Fibroblast of skin of left biceps (primary cell): ENCODE results near the gene RFC4.
"Not testable (repeated sequence)": the region's sequence is repeated elsewhere in the genome, so short reads cannot be mapped to it uniquely, and the experiment has no call there.

ENCODE experiments used
- DNase-seq, 2 experiments: peaks; one replicate each; pipeline ENCODE4 v3.0.0-alpha.2; 2013; ENCODE audit warnings: low read depth in 2 of 2

RFC4 gene

GRCh38 chr3:186824430-186825139 lies 18.3 kb upstream of the RFC4 start:
- DNase-seq = no peak

- no peak for DNase-seq
Observed at GRCh38 chr3:186823386-186823785, 17.1 kb upstream of the RFC4 start.

GRCh38 chr3:186822388-186822759 lies 16.1 kb upstream of the RFC4 start:
- DNase-seq = not testable (repeated sequence)

- peak; percentile 64 to 69 for DNase-seq
Observed at GRCh38 chr3:186821429-186822387, 15.4 kb upstream of the RFC4 start.

DNA sequence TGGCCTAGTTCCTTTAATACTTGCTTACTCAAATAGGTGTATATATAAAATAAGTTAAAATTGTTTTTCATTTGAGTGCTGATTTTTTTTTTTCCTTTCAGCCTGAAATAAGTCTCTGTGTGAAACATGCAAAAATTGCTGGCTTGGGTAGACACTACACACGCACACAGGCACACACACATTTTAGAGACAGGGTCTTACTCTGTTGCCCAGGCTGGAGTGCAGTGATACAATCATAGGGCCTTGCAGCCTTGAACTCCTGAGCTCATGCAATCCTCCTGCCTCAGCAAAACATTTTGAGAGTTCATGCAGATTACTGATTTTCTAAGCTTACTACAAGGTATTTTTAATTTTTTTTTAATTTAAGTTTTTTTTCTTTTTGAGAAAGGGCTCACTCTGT lies 12.7 kb upstream of the RFC4 start:
- no peak for DNase-seq

DNA sequence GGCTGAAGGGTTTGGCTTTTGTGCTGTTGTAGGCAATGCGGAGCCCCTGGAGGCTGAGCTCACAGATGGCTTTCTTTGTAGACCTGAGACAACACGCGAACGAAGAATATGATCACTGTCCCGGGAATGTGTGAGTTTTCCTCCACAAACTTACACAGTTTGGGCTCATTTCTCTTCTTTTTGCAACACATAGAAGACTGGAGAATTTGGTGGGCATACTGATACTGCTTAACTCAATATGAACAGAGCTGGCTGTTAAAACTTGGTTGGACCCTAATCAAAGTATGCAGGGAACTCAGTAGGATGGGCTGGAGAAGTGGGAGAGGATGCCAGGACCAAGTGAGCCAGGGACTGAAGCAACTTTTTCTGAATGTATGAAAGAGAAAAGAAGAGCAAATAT lies 12.2 kb upstream of the RFC4 start:
- DNase-seq = no peak

GRCh38 chr3:186815435-186815834 lies 9.2 kb upstream of the RFC4 start:
- peak; percentile 50 for DNase-seq

DNA sequence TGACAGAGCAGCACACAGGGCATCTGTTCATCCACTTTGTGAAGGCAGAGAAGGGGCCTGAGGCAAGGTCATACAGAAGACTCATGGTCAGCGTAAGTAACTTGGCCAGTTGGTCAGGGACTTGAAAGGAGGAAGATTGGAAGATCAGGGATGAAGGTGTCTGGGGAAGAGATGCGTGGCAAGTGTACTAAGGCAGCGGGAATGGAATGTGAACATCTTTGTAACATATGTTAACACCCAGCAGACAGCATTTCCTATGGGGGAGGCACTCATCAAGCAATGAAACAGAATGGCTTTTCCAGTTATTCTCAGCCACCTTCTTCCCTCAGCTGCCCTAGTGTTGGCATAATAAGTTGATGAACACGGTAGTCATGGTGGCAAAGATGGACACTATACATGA lies 7.8 kb upstream of the RFC4 start:
- no peak for DNase-seq

- DNase-seq = not testable (repeated sequence)
Observed at GRCh38 chr3:186811313-186811712, 5.0 kb upstream of the RFC4 start.

- no peak for DNase-seq
Observed at GRCh38 chr3:186810336-186810996, 4.2 kb upstream of the RFC4 start.

- no peak for DNase-seq
Observed at GRCh38 chr3:186807231-186807630, 949 bp upstream of the RFC4 start.

DNA sequence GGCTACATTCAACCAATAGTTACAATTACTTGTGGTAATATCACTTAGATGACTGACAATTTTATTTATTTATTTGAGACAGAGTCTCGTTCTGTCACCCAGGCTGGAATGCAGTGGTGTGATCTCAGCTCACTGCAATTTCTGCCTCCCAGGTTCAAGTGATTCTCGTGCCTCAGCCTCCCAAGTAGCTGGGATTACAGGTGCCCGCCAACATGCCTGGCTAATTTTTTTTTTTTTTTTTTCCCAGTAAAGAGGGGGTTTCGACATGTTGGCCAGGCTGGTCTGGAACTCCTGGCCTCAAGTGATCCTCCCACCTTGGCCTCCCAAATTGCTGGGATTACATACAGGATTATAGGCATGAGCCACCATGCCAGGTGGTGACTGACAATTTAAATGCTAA lies 2.8 kb downstream of the RFC4 start:
- not testable (repeated sequence) for DNase-seq

DNA sequence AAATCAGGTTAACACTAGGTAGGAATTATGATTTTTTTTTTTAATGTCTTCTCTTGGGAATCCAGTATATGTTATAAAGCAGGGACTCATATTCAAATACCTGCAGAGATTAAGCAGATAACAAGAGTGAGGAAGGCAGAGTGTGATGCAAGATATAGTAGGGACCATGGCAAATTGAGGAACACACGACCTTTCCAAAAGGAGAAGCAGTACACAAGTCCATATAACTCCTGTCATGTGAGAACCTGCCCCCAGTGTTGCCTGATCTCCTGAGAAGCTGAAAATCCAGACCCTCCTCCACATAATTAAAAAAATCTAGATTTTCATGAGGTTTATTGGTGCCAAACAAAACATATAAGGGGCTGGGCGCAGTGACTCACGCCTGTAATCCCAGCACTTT lies 3.6 kb downstream of the RFC4 start:
- DNase-seq = no peak

GRCh38 chr3:186800285-186800684 lies 6.0 kb downstream of the RFC4 start:
- DNase-seq = no peak

DNA sequence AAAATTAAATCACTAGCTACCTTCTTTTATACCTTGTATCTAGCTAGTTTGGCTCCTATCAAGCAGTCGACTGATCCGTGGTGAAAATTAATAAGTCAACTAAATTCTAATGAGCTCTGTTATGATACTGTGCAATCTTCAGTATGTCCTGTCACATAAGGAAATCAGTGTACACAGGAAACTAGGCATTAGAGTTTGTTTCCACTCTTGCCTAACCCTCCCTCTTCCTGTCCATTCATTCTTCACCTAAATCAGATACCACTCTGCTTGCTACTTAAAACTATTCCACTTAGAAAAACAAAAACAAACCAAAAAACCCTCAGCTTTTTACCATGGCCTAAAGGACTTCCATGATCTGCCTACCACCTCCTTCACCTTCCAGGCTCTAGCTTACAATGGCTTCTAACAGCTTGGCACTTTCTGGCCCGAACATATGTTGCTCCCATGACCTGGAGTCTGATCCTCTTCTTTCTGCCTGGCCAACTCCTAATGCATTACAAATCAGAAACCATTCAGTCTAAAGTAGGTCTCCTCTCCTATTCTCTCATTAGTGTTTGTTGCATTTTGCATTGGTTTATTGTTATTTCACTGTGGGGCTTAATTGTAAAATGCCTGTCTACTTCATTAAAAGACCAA lies 7.9 kb downstream of the RFC4 start:
- no peak for DNase-seq

DNA sequence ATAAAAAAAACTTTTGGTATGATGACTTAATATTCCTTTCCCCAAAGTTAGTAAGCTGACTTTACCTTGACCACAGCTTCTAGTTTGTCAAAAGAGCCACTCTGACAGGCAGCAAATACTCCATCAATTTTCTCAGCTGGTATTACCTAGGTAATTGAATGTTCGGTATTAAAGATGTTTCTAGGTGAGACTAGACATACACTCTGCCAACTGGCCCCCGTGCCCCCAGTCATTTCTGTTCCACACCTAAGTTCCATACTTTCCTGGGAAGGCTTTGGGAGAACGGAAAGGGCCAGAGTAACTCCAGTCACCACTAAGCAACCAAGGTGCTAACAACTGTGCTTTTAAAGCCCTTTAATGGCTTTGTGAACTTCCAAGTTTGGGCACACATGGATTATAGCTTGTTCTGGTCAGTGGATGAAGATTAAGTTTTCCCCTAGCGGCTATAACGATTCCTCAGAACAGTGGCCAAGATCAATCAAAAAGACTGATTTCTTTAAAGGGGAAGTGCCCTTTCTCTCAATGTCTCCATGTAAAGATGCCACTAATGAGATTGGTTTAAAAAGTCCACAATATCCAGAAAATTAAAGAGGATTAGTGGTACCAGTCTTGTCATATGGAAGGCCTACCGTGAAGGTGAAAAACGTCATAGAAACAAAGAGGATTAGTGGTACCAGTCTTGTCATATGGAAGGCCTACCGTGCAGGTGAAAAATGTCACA lies 15.9 kb downstream of the RFC4 start:
- DNase-seq = no peak

DNA sequence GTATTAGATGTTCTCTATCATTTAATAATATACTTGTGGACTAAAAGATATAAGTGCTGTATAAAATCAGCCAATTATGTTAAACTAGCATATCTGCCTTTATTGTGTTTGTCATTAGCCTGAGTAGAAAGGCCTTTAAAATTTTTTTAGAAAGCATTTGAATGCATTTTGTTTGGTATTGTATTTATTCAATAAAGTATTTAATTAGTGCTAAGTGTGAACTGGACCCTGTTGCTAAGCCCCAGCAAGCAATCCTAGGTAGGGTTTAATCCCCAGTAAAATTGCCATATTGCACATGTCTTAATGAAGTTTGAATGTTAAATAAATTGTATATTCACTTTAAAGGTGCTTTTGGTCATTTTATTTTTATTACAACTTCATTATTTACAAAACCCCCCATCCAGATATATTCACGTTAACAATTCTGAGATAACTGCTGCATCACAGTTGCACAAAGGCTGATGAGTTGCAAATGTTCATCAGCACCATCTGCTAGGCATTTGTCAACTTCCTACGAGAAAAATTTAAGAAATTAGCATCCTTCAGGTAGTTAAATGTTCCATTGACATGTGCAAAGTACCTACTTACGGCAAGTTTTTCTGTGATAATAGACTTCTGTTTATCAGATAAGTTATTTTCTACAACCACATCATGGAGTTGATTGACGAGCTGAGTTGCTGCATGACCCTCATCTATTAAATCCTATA lies 16.6 kb downstream of the RFC4 start:
- DNase-seq = no peak

GRCh38 chr3:186788482-186789370 lies 17.6 kb downstream of the RFC4 start:
- DNase-seq = no peak

- no peak for DNase-seq
Observed at GRCh38 chr3:186787642-186788481, 18.4 kb downstream of the RFC4 start.
